ENCODE results near the gene KLK15. TPM values are rescaled to one million over a fixed set of nuclear protein-coding genes. Genes with fewer than 3 reads are reported as not detected.

Gene KLK15
- polyA plus RNA-seq, 2 donors, result not detected

DNA sequence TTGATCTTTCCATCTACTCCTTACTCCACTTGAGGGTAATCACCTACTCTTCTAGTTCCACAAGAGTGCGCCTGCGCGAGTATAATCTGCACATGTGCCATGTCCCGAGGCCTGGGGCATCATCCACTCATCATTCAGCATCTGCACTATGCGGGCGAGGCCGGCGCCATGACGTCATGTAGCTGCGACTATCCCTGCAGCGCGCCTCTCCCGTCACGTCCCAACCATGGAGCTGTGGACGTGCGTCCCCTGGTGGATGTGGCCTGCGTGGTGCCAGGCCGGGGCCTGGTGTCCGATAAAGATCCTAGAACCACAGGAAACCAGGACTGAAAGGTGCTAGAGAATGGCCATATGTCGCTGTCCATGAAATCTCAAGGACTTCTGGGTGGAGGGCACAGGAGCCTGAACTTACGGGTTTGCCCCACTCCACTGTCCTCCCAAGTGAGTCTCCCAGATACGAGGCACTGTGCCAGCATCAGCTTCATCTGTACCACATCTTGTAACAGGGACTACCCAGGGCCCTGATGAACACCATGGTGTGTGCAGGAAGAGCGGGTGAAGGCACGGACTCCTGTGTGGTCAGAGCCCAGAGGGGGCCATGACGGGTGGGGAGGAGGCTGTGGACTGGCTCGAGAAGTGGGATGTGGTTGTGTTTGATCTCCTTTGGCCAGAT is 37.2 kb upstream of the KLK15 start:
- Histone ChIP-seq H3K27me3 (ENCODE audit: control insufficient read depth in 1 of 2, insufficient read depth in 2 of 2, low read length in 2 of 2) (no peaks in the 10 kb centered on the region), H3K4me1 (ENCODE audit: control insufficient read depth in 2 of 2, insufficient read depth in 2 of 2, low read length in 1 of 2) (no peaks in the 10 kb centered on the region), H3K36me3 (ENCODE audit: control insufficient read depth in 2 of 2, insufficient read depth in 2 of 2, low read length in 1 of 2) (no peaks in the 10 kb centered on the region), H3K9me3 (ENCODE audit: control insufficient read depth in 2 of 2, insufficient read depth in 1 of 2, low read depth in 1 of 2, low read length in 1 of 2) (no peaks in the 10 kb centered on the region), H3K4me3 (ENCODE audit: low read depth in 1 of 2, low read length in 2 of 2) (no peak overlapping the region), H3K27ac (ENCODE audit: low read depth in 2 of 2, low read length in 1 of 2) (no peak overlapping the region)
- WGBS, 2 donors, result 69 to 70% methylated on average over 26 of the region's 26 CpGs

DNA sequence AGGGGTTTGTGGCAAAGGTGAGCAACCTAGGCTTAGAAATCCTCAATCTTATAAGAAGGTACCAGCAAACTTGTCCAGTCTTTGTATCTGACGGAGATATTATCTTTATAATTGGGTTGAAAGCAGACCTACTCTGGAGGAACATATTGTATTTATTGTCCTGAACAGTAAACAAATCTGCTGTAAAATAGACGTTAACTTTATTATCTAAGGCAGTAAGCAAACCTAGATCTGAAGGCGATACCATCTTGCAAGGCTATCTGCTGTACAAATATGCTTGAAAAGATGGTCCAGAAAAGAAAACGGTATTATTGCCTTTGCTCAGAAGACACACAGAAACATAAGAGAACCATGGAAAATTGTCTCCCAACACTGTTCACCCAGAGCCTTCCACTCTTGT is 36.1 kb upstream of the KLK15 start:
- H3K27ac ChIP-seq (ENCODE audit: low read depth in 2 of 2, low read length in 1 of 2), result no peak overlapping the region
- WGBS, 2 donors, result 71 to 84% methylated on average over 4 of the region's 4 CpGs
- H3K27me3 ChIP-seq (ENCODE audit: control insufficient read depth in 1 of 2, insufficient read depth in 2 of 2, low read length in 2 of 2), result no peaks in the 10 kb centered on the region
- H3K9me3 ChIP-seq (ENCODE audit: control insufficient read depth in 2 of 2, insufficient read depth in 1 of 2, low read depth in 1 of 2, low read length in 1 of 2), result no peaks in the 10 kb centered on the region
- no peak overlapping the region for H3K4me3 ChIP-seq (ENCODE audit: low read depth in 1 of 2, low read length in 2 of 2)
- no peaks in the 10 kb centered on the region for H3K4me1 ChIP-seq (ENCODE audit: control insufficient read depth in 2 of 2, insufficient read depth in 2 of 2, low read length in 1 of 2)
- no peaks in the 10 kb centered on the region for H3K36me3 ChIP-seq (ENCODE audit: control insufficient read depth in 2 of 2, insufficient read depth in 2 of 2, low read length in 1 of 2)

DNA sequence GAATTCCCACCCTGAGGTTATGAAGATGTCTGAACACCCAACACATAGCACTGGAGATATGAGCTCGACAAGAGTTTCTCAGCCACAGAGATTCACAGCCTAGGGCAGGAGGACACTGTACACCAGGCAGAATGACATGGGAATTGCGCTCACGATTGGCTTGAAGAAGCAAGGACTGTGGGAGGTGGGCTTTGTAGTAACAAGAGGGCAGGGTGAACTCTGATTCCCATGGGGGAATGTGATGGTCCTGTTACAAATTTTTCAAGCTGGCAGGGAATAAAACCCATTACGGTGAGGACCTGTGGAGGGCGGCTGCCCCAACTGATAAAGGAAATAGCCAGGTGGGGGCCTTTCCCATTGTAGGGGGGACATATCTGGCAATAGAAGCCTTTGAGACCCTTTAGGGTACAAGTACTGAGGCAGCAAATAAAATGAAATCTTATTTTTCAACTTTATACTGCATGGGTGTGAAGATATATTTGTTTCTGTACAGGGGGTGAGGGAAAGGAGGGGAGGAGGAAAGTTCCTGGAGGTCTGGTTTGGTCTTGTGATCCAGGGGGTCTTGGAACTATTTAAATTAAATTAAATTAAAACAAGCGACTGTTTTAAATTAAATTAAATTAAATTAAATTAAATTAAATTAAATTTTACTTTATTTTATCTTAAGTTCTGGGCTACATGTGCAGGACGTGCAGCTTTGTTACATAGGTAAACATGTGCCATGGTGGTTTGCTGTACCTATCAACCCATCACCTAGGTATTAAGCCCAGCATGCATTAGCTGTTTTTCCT is 28.3 kb upstream of the KLK15 start:
- peaks cover 0 to 7% of the 10 kb centered on the region in 2 donors for H3K4me1 ChIP-seq (ENCODE audit: control insufficient read depth in 2 of 2, insufficient read depth in 2 of 2, low read length in 1 of 2)
- no peaks in the 10 kb centered on the region for H3K27me3 ChIP-seq (ENCODE audit: control insufficient read depth in 1 of 2, insufficient read depth in 2 of 2, low read length in 2 of 2)
- no peaks in the 10 kb centered on the region for H3K36me3 ChIP-seq (ENCODE audit: control insufficient read depth in 2 of 2, insufficient read depth in 2 of 2, low read length in 1 of 2)
- H3K9me3 ChIP-seq (ENCODE audit: control insufficient read depth in 2 of 2, insufficient read depth in 1 of 2, low read depth in 1 of 2, low read length in 1 of 2), result peaks cover 0 to 2% of the 10 kb centered on the region in 2 donors
- no peak overlapping the region for H3K4me3 ChIP-seq (ENCODE audit: low read depth in 1 of 2, low read length in 2 of 2)
- 69 to 73% methylated on average over 7 of the region's 7 CpGs for WGBS, 2 donors
- no peak overlapping the region for H3K27ac ChIP-seq (ENCODE audit: low read depth in 2 of 2, low read length in 1 of 2)

DNA sequence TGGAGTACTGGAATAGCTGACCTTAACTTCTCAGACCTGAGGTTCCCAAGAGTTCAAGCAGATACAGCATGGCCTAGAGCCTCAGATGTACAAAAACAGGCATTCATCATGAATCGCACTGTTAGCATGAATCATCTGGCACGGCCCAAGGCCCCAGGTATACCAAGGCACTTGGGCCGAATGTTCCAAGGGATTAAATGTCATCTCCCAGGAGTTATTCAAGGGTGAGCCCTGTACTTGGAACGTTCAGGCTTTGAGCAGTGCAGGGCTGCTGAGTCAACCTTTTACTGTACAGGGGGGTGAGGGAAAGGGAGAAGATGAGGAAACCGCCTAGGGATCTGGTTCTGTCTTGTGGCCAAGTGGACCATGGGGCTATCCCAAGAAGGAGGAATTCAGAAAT is 27.6 kb upstream of the KLK15 start:
- no peaks in the 10 kb centered on the region for H3K36me3 ChIP-seq (ENCODE audit: control insufficient read depth in 2 of 2, insufficient read depth in 2 of 2, low read length in 1 of 2)
- H3K27me3 ChIP-seq (ENCODE audit: control insufficient read depth in 1 of 2, insufficient read depth in 2 of 2, low read length in 2 of 2), result no peaks in the 10 kb centered on the region
- 46 to 68% methylated on average over 5 of the region's 5 CpGs for WGBS, 2 donors

DNA sequence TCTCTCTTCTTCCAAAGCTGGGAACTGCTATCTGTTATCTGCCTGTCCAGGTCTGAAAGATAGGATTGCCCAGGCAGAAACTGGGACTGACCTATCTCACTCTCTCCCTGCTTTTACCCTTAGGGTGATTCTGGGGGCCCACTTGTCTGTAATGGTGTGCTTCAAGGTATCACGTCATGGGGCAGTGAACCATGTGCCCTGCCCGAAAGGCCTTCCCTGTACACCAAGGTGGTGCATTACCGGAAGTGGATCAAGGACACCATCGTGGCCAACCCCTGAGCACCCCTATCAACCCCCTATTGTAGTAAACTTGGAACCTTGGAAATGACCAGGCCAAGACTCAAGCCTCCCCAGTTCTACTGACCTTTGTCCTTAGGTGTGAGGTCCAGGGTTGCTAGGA is 26.5 kb upstream of the KLK15 start:
- H3K27ac ChIP-seq (ENCODE audit: low read depth in 2 of 2, low read length in 1 of 2), result no peak overlapping the region
- no peaks in the 10 kb centered on the region for H3K27me3 ChIP-seq (ENCODE audit: control insufficient read depth in 1 of 2, insufficient read depth in 2 of 2, low read length in 2 of 2)
- peaks cover 0 to 2% of the 10 kb centered on the region in 2 donors for H3K9me3 ChIP-seq (ENCODE audit: control insufficient read depth in 2 of 2, insufficient read depth in 1 of 2, low read depth in 1 of 2, low read length in 1 of 2)
- H3K4me3 ChIP-seq (ENCODE audit: low read depth in 1 of 2, low read length in 2 of 2), result no peak overlapping the region
- no peaks in the 10 kb centered on the region for H3K36me3 ChIP-seq (ENCODE audit: control insufficient read depth in 2 of 2, insufficient read depth in 2 of 2, low read length in 1 of 2)
- H3K4me1 ChIP-seq (ENCODE audit: control insufficient read depth in 2 of 2, insufficient read depth in 2 of 2, low read length in 1 of 2), result peaks cover 0 to 7% of the 10 kb centered on the region in 2 donors
- WGBS, 2 donors, result 87 to 90% methylated on average over 4 of the region's 4 CpGs

More for the DNA sequence above, 27.6 kb upstream of the KLK15 start:
- Histone ChIP-seq H3K4me3 (ENCODE audit: low read depth in 1 of 2, low read length in 2 of 2) (no peak overlapping the region), H3K9me3 (ENCODE audit: control insufficient read depth in 2 of 2, insufficient read depth in 1 of 2, low read depth in 1 of 2, low read length in 1 of 2) (peaks cover 0 to 2% of the 10 kb centered on the region in 2 donors), H3K27ac (ENCODE audit: low read depth in 2 of 2, low read length in 1 of 2) (no peak overlapping the region), H3K4me1 (ENCODE audit: control insufficient read depth in 2 of 2, insufficient read depth in 2 of 2, low read length in 1 of 2) (peaks cover 0 to 7% of the 10 kb centered on the region in 2 donors)

DNA sequence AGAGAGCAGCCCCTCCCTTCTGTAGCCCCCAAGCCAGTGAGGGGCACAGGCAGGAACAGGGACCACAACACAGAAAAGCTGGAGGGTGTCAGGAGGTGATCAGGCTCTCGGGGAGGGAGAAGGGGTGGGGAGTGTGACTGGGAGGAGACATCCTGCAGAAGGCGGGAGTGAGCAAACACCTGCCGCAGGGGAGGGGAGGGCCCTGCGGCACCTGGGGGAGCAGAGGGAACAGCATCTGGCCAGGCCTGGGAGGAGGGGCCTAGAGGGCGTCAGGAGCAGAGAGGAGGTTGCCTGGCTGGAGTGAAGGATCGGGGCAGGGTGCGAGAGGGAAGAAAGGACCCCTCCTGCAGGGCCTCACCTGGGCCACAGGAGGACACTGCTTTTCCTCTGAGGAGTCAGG is 25.5 kb upstream of the KLK15 start:
- Histone ChIP-seq H3K9me3 (ENCODE audit: control insufficient read depth in 2 of 2, insufficient read depth in 1 of 2, low read depth in 1 of 2, low read length in 1 of 2) (peaks cover 0 to 2% of the 10 kb centered on the region in 2 donors), H3K36me3 (ENCODE audit: control insufficient read depth in 2 of 2, insufficient read depth in 2 of 2, low read length in 1 of 2) (no peaks in the 10 kb centered on the region), H3K4me1 (ENCODE audit: control insufficient read depth in 2 of 2, insufficient read depth in 2 of 2, low read length in 1 of 2) (peaks cover 0 to 7% of the 10 kb centered on the region in 2 donors), H3K27me3 (ENCODE audit: control insufficient read depth in 1 of 2, insufficient read depth in 2 of 2, low read length in 2 of 2) (no peaks in the 10 kb centered on the region), H3K27ac (ENCODE audit: low read depth in 2 of 2, low read length in 1 of 2) (no peak overlapping the region), H3K4me3 (ENCODE audit: low read depth in 1 of 2, low read length in 2 of 2) (no peak overlapping the region)
- WGBS, 2 donors, result 12 to 13% methylated on average over 6 to 7 of the region's 7 CpGs

DNA sequence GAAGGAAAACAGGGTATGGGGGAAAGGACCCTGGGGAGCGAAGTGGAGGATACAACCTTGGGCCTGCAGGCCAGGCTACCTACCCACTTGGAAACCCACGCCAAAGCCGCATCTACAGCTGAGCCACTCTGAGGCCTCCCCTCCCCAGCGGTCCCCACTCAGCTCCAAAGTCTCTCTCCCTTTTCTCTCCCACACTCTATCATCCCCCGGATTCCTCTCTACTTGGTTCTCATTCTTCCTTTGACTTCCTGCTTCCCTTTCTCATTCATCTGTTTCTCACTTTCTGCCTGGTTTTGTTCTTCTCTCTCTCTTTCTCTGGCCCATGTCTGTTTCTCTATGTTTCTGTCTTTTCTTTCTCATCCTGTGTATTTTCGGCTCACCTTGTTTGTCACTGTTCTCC is 24.0 kb upstream of the KLK15 start:
- Histone ChIP-seq H3K27me3 (ENCODE audit: control insufficient read depth in 1 of 2, insufficient read depth in 2 of 2, low read length in 2 of 2) (peaks cover 0 to under 1% of the 10 kb centered on the region in 2 donors), H3K4me3 (ENCODE audit: low read depth in 1 of 2, low read length in 2 of 2) (no peak overlapping the region), H3K36me3 (ENCODE audit: control insufficient read depth in 2 of 2, insufficient read depth in 2 of 2, low read length in 1 of 2) (no peaks in the 10 kb centered on the region), H3K27ac (ENCODE audit: low read depth in 2 of 2, low read length in 1 of 2) (no peak overlapping the region), H3K4me1 (ENCODE audit: control insufficient read depth in 2 of 2, insufficient read depth in 2 of 2, low read length in 1 of 2) (peaks cover 0 to 7% of the 10 kb centered on the region in 2 donors), H3K9me3 (ENCODE audit: control insufficient read depth in 2 of 2, insufficient read depth in 1 of 2, low read depth in 1 of 2, low read length in 1 of 2) (peaks cover 0 to 2% of the 10 kb centered on the region in 2 donors)
- WGBS, 2 donors, result 67 to 74% methylated on average over 3 to 6 of the region's 6 CpGs

DNA sequence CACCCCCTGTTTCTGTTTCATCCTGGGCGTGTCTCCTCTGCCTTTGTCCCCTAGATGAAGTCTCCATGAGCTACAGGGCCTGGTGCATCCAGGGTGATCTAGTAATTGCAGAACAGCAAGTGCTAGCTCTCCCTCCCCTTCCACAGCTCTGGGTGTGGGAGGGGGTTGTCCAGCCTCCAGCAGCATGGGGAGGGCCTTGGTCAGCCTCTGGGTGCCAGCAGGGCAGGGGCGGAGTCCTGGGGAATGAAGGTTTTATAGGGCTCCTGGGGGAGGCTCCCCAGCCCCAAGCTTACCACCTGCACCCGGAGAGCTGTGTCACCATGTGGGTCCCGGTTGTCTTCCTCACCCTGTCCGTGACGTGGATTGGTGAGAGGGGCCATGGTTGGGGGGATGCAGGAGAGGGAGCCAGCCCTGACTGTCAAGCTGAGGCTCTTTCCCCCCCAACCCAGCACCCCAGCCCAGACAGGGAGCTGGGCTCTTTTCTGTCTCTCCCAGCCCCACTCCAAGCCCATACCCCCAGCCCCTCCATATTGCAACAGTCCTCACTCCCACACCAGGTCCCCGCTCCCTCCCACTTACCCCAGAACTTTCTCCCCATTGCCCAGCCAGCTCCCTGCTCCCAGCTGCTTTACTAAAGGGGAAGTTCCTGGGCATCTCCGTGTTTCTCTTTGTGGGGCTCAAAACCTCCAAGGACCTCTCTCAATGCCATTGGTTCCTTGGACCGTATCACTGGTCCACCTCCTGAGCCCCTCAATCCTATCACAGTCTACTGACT is 21.4 kb upstream of the KLK15 start, which contains the start of gene KLK3:
Gene KLK3, plus strand, starts transcription at position 280 of the 775 bp plus-strand sequence. Its CDS starts 41 bp downstream, at position 321.
- no peak within 1 kb of the TSS for H3K4me3 ChIP-seq (ENCODE audit: low read depth in 1 of 2, low read length in 2 of 2)
- peaks cover 0 to 3% of the 10 kb centered on the region in 2 donors for H3K27me3 ChIP-seq (ENCODE audit: control insufficient read depth in 1 of 2, insufficient read depth in 2 of 2, low read length in 2 of 2)
- WGBS, 2 donors, result 69 to 74% methylated on average over 9 of the region's 9 CpGs
- no peak within 1 kb of the TSS for H3K27ac ChIP-seq (ENCODE audit: low read depth in 2 of 2, low read length in 1 of 2)
- H3K9me3 ChIP-seq (ENCODE audit: control insufficient read depth in 2 of 2, insufficient read depth in 1 of 2, low read depth in 1 of 2, low read length in 1 of 2), result no peaks in the 10 kb centered on the region
- no peaks in the 10 kb centered on the region for H3K36me3 ChIP-seq (ENCODE audit: control insufficient read depth in 2 of 2, insufficient read depth in 2 of 2, low read length in 1 of 2)
- peaks cover 0 to 7% of the 10 kb centered on the region in 2 donors for H3K4me1 ChIP-seq (ENCODE audit: control insufficient read depth in 2 of 2, insufficient read depth in 2 of 2, low read length in 1 of 2)

DNA sequence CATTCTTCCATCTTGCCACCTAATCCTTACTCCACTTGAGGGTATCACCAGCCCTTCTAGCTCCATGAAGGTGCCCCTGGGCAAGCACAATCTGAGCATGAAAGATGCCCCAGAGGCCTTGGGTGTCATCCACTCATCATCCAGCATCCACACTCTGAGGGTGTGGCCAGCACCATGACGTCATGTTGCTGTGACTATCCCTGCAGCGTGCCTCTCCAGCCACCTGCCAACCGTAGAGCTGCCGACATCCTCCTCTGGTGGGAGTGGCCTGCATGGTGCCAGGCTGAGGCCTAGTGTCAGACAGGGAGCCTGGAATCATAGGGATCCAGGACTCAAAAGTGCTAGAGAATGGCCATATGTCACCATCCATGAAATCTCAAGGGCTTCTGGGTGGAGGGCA is 18.2 kb upstream of the KLK15 start:
- H3K4me1 ChIP-seq (ENCODE audit: control insufficient read depth in 2 of 2, insufficient read depth in 2 of 2, low read length in 1 of 2), result no peaks in the 10 kb centered on the region
- H3K27me3 ChIP-seq (ENCODE audit: control insufficient read depth in 1 of 2, insufficient read depth in 2 of 2, low read length in 2 of 2), result peaks cover 0 to 3% of the 10 kb centered on the region in 2 donors
- H3K27ac ChIP-seq (ENCODE audit: low read depth in 2 of 2, low read length in 1 of 2), result no peak overlapping the region
- H3K4me3 ChIP-seq (ENCODE audit: low read depth in 1 of 2, low read length in 2 of 2), result no peak overlapping the region
- WGBS, 2 donors, result 74 to 81% methylated on average over 4 of the region's 4 CpGs
- H3K9me3 ChIP-seq (ENCODE audit: control insufficient read depth in 2 of 2, insufficient read depth in 1 of 2, low read depth in 1 of 2, low read length in 1 of 2), result no peaks in the 10 kb centered on the region
- H3K36me3 ChIP-seq (ENCODE audit: control insufficient read depth in 2 of 2, insufficient read depth in 2 of 2, low read length in 1 of 2), result no peaks in the 10 kb centered on the region

All from esophagus (tissue), 2 donors.